Measurements from ENCODE around the gene NOD1. TPM values are rescaled to one million over a fixed set of nuclear protein-coding genes. Genes with fewer than 3 reads are reported as not detected.

Gene NOD1
- total and polyA plus RNA-seq, 2 of the 13 experiments (the other 11 are each of a cell fraction or from before 2014, with no cell fraction given): 1.7 to 2.9 TPM

DNA sequence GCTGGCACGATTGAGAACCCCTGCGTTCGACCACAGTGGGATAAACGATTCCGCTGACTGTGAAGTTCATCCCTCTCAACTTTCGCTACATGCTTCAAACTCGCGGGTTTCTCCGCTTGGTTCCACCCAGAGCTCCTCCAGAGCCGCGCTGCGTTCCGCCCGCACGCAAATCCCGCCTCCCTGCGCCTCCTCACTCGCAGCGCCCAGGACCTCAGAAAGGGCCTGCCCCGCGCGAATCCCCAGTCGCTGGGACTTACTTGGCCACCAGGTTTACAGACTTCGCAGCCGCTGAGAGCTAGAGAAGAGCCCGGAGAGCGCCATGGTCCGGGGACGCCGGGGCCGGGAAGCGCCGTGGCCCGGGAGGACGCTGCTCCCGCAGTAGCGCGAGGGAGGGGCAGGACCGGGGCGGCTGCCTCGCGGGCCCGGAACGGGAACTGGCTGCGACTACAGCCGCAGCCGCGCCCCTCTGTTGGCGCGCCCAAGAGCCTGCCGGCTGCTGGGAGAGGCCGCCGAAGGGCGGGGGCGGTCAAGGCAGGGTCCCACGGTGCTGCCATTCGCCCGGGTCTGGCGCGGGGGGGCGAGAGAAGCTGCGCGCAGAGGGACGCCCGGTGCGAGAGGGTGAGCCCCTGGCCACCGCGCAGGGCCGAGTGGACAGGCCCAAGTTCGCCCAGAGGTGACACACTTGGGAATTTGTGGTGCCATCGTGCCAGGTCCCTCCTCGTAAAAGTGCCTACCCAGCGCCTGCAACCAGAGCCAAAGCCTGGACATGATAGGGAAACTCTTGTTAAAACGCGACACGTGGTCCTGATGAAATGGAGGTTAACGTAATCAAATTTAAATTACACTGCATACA, at the start of gene NOD1 (continued):
- TF ChIP-seq, protein P1, sequence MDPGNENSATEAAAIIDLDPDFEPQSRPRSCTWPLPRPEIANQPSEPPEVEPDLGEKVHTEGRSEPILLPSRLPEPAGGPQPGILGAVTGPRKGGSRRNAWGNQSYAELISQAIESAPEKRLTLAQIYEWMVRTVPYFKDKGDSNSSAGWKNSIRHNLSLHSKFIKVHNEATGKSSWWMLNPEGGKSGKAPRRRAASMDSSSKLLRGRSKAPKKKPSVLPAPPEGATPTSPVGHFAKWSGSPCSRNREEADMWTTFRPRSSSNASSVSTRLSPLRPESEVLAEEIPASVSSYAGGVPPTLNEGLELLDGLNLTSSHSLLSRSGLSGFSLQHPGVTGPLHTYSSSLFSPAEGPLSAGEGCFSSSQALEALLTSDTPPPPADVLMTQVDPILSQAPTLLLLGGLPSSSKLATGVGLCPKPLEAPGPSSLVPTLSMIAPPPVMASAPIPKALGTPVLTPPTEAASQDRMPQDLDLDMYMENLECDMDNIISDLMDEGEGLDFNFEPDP (CRISPR knock-in tag; conservative IDR thresholded peaks at IDR 0.05): no peak
- TF ChIP-seq, protein P2, sequence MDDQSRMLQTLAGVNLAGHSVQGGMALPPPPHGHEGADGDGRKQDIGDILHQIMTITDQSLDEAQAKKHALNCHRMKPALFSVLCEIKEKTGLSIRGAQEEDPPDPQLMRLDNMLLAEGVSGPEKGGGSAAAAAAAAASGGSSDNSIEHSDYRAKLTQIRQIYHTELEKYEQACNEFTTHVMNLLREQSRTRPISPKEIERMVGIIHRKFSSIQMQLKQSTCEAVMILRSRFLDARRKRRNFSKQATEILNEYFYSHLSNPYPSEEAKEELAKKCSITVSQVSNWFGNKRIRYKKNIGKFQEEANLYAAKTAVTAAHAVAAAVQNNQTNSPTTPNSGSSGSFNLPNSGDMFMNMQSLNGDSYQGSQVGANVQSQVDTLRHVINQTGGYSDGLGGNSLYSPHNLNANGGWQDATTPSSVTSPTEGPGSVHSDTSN (CRISPR knock-in tag; IDR thresholded peaks at IDR 0.05; ENCODE audit: borderline replicate concordance): no peak
- TF ChIP-seq RFX5 (IDR thresholded peaks at IDR 0.05; ENCODE audit: low read depth, low read length) (no peak), ZNF12 (CRISPR knock-in tag; IDR thresholded peaks at IDR 0.05) (0 out of 2 replicates have a peak, but pooled peaks have one; percentile 15), BATF2 (CRISPR knock-in tag; IDR thresholded peaks at IDR 0.05) (no peak), RCOR2 (CRISPR knock-in tag; IDR thresholded peaks at IDR 0.05) (no peak), ZNF850 (CRISPR knock-in tag; conservative IDR thresholded peaks at IDR 0.05) (no peak), PAX8 (CRISPR knock-in tag; IDR thresholded peaks at IDR 0.05; ENCODE audit: borderline replicate concordance) (peak; percentile 83; the same call in 1 of the 2 replicates), XRCC5 (optimal IDR thresholded peaks at IDR 0.05; ENCODE audit: low read length) (peak; percentile 64), CENPBD1 (CRISPR knock-in tag; IDR thresholded peaks at IDR 0.05; ENCODE audit: borderline replicate concordance, low read depth) (no peak)
- TF ChIP-seq, protein P3, sequence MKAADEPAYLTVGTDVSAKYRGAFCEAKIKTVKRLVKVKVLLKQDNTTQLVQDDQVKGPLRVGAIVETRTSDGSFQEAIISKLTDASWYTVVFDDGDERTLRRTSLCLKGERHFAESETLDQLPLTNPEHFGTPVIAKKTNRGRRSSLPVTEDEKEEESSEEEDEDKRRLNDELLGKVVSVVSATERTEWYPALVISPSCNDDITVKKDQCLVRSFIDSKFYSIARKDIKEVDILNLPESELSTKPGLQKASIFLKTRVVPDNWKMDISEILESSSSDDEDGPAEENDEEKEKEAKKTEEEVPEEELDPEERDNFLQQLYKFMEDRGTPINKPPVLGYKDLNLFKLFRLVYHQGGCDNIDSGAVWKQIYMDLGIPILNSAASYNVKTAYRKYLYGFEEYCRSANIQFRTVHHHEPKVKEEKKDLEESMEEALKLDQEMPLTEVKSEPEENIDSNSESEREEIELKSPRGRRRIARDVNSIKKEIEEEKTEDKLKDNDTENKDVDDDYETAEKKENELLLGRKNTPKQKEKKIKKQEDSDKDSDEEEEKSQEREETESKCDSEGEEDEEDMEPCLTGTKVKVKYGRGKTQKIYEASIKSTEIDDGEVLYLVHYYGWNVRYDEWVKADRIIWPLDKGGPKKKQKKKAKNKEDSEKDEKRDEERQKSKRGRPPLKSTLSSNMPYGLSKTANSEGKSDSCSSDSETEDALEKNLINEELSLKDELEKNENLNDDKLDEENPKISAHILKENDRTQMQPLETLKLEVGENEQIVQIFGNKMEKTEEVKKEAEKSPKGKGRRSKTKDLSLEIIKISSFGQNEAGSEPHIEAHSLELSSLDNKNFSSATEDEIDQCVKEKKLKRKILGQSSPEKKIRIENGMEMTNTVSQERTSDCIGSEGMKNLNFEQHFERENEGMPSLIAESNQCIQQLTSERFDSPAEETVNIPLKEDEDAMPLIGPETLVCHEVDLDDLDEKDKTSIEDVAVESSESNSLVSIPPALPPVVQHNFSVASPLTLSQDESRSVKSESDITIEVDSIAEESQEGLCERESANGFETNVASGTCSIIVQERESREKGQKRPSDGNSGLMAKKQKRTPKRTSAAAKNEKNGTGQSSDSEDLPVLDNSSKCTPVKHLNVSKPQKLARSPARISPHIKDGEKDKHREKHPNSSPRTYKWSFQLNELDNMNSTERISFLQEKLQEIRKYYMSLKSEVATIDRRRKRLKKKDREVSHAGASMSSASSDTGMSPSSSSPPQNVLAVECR (CRISPR knock-in tag; IDR thresholded peaks at IDR 0.05; ENCODE audit: borderline replicate concordance): peak; percentile 59; the same call in 1 of the 2 replicates
- TF ChIP-seq, protein P4, sequence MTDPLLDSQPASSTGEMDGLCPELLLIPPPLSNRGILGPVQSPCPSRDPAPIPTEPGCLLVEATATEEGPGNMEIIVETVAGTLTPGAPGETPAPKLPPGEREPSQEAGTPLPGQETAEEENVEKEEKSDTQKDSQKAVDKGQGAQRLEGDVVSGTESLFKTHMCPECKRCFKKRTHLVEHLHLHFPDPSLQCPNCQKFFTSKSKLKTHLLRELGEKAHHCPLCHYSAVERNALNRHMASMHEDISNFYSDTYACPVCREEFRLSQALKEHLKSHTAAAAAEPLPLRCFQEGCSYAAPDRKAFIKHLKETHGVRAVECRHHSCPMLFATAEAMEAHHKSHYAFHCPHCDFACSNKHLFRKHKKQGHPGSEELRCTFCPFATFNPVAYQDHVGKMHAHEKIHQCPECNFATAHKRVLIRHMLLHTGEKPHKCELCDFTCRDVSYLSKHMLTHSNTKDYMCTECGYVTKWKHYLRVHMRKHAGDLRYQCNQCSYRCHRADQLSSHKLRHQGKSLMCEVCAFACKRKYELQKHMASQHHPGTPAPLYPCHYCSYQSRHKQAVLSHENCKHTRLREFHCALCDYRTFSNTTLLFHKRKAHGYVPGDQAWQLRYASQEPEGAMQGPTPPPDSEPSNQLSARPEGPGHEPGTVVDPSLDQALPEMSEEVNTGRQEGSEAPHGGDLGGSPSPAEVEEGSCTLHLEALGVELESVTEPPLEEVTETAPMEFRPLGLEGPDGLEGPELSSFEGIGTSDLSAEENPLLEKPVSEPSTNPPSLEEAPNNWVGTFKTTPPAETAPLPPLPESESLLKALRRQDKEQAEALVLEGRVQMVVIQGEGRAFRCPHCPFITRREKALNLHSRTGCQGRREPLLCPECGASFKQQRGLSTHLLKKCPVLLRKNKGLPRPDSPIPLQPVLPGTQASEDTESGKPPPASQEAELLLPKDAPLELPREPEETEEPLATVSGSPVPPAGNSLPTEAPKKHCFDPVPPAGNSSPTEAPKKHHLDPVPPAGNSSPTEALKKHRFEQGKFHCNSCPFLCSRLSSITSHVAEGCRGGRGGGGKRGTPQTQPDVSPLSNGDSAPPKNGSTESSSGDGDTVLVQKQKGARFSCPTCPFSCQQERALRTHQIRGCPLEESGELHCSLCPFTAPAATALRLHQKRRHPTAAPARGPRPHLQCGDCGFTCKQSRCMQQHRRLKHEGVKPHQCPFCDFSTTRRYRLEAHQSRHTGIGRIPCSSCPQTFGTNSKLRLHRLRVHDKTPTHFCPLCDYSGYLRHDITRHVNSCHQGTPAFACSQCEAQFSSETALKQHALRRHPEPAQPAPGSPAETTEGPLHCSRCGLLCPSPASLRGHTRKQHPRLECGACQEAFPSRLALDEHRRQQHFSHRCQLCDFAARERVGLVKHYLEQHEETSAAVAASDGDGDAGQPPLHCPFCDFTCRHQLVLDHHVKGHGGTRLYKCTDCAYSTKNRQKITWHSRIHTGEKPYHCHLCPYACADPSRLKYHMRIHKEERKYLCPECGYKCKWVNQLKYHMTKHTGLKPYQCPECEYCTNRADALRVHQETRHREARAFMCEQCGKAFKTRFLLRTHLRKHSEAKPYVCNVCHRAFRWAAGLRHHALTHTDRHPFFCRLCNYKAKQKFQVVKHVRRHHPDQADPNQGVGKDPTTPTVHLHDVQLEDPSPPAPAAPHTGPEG (CRISPR knock-in tag; IDR thresholded peaks at IDR 0.05): peak; percentile 81

Measured in HepG2 (cell line).